Motor neuron (in vitro differentiated cells): Measurements from ENCODE around the gene EPHA8. TPM values are rescaled to one million over a fixed set of nuclear protein-coding genes. Genes with fewer than 3 reads are reported as not detected.

ENCODE experiments used
- ATAC-seq, 8 experiments: fragments of 200-7000 bp; cut with Tn5 transposase; replicated peaks in 6 of 8; 2 replicates each; pipeline ENCODE4 v1.8.0; 2021; ENCODE audit warnings: mild to moderate bottlenecking in 8 of 8, moderate library complexity in 8 of 8
- H3K27ac ChIP-seq, 2 donors: fragments of 250-450 bp; sonication (Bioruptor Pico); 2 replicates each; pipeline ENCODE4 v1.9.0; 2021; ENCODE audit warnings: antibody characterized with exemption in 2 of 2, mild to moderate bottlenecking in 2 of 2, moderate library complexity in 1 of 2
- H3K4me1 ChIP-seq, 2 donors: fragments of 250-450 bp; sonication (Bioruptor Pico); replicated peaks in 1 of 2; 2 replicates each; pipeline ENCODE4 v1.6.1; 2021; ENCODE audit warnings: antibody characterized with exemption in 2 of 2, mild to moderate bottlenecking in 2 of 2, moderate library complexity in 1 of 2
- H3K4me3 ChIP-seq, 5 donors: fragments of 250-450 bp; sonication (Bioruptor Pico); 2 replicates each; pipeline ENCODE4 v1.9.0; 2021; ENCODE audit warnings: antibody characterized with exemption in 5 of 5, mild to moderate bottlenecking in 5 of 5, moderate library complexity in 4 of 5
- WGBS, 10 experiments: fragments of 450-650 bp; shearing (Covaris generic); methylation state at CpG; one replicate each; pipeline ENCODE4 v1.0.0; 2022; 5-methylcytosine and 5-hydroxymethylcytosine counted together
- in situ Hi-C, 9 experiments: fragments of 400-800 bp; cut with MboI; loops; one replicate each; pipeline ENCODE4 v1.15.0; 2021; ENCODE audit warnings: low sequenced_read_pairs in 9 of 9, low pct_unique_long_range_greater_than_20kb in 2 of 9; ENCODE audit not compliant: unreplicated experiment in 9 of 9
- total RNA-seq, 8 experiments: library from RNA; unstranded; fragments of 300-600 nt; gene quantifications; 2 replicates each; pipeline versions ENCODE4 v1.2.3 to v1.2.4, GENCODE V29; 2022

Gene EPHA8
- total RNA-seq, 8 experiments from 2014 or later: 0.28 to 15.0 (median 1.6) TPM; not detected in 1

GRCh38 chr1:22652881-22653316, 89.6 kb downstream of the EPHA8 start, which contains the start of gene C1QB:
TSS of gene C1QB (plus strand) at chr1:22653236. CDS start at chr1:22659463, 6,227 bp downstream.
- peak in 1 of 8 experiments; percentile 51 for ATAC-seq
- Histone ChIP-seq H3K27ac (no peak within 1 kb of the TSS), H3K4me3 (no peak within 1 kb of the TSS)

More at GRCh38 chr1:22652881-22653316, 89.6 kb downstream of the EPHA8 start, which contains the start of gene C1QB:
- in situ Hi-C loops: loop anchor here in 3 of 9 experiments (25.0 kb wide), 1 partner anchor 534 kb away; no protein-coding TSS in a partner anchor
- 0 to 83% (median 73%) methylated on average over 1 to 7 of the region's 13 CpGs; no CpG with 5 or more reads in 6 of the 10 experiments for WGBS, 10 experiments
- peaks cover 0 to 13% of the 10 kb centered on the region in 2 donors for H3K4me1 ChIP-seq

Other genes with a start within 250 kb of the EPHA8 start
- gene ZBTB40, start 111.6 kb upstream of the EPHA8 start, total RNA-seq: 10 to 100 TPM in 6 of 8 experiments, 1 to 10 TPM in 2; 7.5 to 19.5 (median 12.1) TPM
- under 1 TPM in 2 of 8 experiments, not detected in 6; 0.43 to 0.52 TPM for gene C1QA, start 73.1 kb downstream of the EPHA8 start, total RNA-seq
- gene C1QC, start 80.1 kb downstream of the EPHA8 start, total RNA-seq: under 1 TPM in 3 of 8 experiments, not detected in 5; 0.27 to 0.71 (median 0.42) TPM
- under 1 TPM in 2 of 8 experiments, not detected in 6; 0.38 to 0.61 TPM for gene C1QB, start 89.7 kb downstream of the EPHA8 start, total RNA-seq
- gene EPHB2, start 147.3 kb downstream of the EPHA8 start, total RNA-seq: 10 to 100 TPM in 5 of 8 experiments, under 1 TPM in 3; 0.42 to 64.1 (median 41.8) TPM